ENCODE data around the gene MYH10. TPM values are rescaled to one million over a fixed set of nuclear protein-coding genes. Genes with fewer than 3 reads are reported as not detected.

MYH10 gene
- polyA plus RNA-seq, 1 donor from 2014 or later: 61.1 TPM

DNA sequence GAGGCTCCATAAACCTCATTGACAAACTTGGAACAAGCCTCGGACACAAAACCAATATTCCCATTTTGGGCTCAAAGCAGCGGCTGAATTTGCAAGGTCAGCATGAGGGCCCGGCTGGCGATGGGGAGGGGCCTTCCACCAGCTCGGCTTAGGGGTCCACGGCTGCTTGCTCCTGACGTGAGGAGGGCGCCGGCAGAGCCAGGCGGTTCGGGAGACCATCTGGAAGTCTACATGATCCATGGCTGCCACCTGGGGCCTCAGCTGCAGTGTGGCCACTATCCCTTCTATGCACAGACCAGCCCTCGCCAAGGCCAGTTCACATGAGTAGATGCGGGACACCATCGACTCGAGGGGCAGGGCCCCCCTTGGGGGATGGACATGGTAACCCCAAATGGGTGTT is 155.7 kb downstream of the MYH10 start:
- TF ChIP-seq EZH2 (IDR thresholded peaks at IDR 0.05; ENCODE audit: borderline replicate concordance, insufficient read depth, low read length, poor library complexity, severe bottlenecking): no peak
- TF ChIP-seq, protein P1, sequence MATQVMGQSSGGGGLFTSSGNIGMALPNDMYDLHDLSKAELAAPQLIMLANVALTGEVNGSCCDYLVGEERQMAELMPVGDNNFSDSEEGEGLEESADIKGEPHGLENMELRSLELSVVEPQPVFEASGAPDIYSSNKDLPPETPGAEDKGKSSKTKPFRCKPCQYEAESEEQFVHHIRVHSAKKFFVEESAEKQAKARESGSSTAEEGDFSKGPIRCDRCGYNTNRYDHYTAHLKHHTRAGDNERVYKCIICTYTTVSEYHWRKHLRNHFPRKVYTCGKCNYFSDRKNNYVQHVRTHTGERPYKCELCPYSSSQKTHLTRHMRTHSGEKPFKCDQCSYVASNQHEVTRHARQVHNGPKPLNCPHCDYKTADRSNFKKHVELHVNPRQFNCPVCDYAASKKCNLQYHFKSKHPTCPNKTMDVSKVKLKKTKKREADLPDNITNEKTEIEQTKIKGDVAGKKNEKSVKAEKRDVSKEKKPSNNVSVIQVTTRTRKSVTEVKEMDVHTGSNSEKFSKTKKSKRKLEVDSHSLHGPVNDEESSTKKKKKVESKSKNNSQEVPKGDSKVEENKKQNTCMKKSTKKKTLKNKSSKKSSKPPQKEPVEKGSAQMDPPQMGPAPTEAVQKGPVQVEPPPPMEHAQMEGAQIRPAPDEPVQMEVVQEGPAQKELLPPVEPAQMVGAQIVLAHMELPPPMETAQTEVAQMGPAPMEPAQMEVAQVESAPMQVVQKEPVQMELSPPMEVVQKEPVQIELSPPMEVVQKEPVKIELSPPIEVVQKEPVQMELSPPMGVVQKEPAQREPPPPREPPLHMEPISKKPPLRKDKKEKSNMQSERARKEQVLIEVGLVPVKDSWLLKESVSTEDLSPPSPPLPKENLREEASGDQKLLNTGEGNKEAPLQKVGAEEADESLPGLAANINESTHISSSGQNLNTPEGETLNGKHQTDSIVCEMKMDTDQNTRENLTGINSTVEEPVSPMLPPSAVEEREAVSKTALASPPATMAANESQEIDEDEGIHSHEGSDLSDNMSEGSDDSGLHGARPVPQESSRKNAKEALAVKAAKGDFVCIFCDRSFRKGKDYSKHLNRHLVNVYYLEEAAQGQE (IDR thresholded peaks at IDR 0.05; ENCODE audit: borderline replicate concordance): no peak
- no peak for TF ChIP-seq TAF1 (IDR thresholded peaks at IDR 0.05; ENCODE audit: low read depth)
- TF ChIP-seq, protein P2, sequence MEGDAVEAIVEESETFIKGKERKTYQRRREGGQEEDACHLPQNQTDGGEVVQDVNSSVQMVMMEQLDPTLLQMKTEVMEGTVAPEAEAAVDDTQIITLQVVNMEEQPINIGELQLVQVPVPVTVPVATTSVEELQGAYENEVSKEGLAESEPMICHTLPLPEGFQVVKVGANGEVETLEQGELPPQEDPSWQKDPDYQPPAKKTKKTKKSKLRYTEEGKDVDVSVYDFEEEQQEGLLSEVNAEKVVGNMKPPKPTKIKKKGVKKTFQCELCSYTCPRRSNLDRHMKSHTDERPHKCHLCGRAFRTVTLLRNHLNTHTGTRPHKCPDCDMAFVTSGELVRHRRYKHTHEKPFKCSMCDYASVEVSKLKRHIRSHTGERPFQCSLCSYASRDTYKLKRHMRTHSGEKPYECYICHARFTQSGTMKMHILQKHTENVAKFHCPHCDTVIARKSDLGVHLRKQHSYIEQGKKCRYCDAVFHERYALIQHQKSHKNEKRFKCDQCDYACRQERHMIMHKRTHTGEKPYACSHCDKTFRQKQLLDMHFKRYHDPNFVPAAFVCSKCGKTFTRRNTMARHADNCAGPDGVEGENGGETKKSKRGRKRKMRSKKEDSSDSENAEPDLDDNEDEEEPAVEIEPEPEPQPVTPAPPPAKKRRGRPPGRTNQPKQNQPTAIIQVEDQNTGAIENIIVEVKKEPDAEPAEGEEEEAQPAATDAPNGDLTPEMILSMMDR (IDR thresholded peaks at IDR 0.05; ENCODE audit: poor library complexity, severe bottlenecking): no peak
- TF ChIP-seq SMC3 (conservative IDR thresholded peaks at IDR 0.05; ENCODE audit: poor library complexity): no peak
- TF ChIP-seq RAD21 (conservative IDR thresholded peaks at IDR 0.05): no peak
- TF ChIP-seq MXI1 (conservative IDR thresholded peaks at IDR 0.05; ENCODE audit: poor library complexity, severe bottlenecking): no peak
- TF ChIP-seq POLR2AphosphoS5 (IDR thresholded peaks at IDR 0.05): no peak
- TF ChIP-seq EP300 (conservative IDR thresholded peaks at IDR 0.05; ENCODE audit: poor library complexity, severe bottlenecking): no peak
- H3K27me3 ChIP-seq (ENCODE audit: insufficient read depth, low read depth, low read length): no peaks in the 10 kb centered on the region
- no peaks in the 10 kb centered on the region for H3K9me2 ChIP-seq (ENCODE audit: insufficient read depth, low read length)
- no peaks in the 10 kb centered on the region for H4K20me1 ChIP-seq (ENCODE audit: insufficient read depth)
- H3F3A ChIP-seq (ENCODE audit: insufficient read depth, low read length, poor library complexity, severe bottlenecking): no peaks in the 10 kb centered on the region
- no peaks in the 10 kb centered on the region for H3K9me3 ChIP-seq (ENCODE audit: low read length)
- peaks cover 19% of the 10 kb centered on the region for H3K36me3 ChIP-seq (ENCODE audit: insufficient read depth, low read length)
- H2AFZ ChIP-seq (ENCODE audit: low read depth, low read length): no peak overlapping the region
- no peaks in the 10 kb centered on the region for H3K79me2 ChIP-seq (replicated peaks; ENCODE audit: insufficient read depth, low read length)
- no peak overlapping the region for H3K4me2 ChIP-seq (ENCODE audit: low read length)
- H3K4me3 ChIP-seq (ENCODE audit: low read length): no peak overlapping the region
- H3K9ac ChIP-seq (ENCODE audit: low read length): no peak overlapping the region
- no peak overlapping the region for H3K27ac ChIP-seq (ENCODE audit: low read length)

DNA sequence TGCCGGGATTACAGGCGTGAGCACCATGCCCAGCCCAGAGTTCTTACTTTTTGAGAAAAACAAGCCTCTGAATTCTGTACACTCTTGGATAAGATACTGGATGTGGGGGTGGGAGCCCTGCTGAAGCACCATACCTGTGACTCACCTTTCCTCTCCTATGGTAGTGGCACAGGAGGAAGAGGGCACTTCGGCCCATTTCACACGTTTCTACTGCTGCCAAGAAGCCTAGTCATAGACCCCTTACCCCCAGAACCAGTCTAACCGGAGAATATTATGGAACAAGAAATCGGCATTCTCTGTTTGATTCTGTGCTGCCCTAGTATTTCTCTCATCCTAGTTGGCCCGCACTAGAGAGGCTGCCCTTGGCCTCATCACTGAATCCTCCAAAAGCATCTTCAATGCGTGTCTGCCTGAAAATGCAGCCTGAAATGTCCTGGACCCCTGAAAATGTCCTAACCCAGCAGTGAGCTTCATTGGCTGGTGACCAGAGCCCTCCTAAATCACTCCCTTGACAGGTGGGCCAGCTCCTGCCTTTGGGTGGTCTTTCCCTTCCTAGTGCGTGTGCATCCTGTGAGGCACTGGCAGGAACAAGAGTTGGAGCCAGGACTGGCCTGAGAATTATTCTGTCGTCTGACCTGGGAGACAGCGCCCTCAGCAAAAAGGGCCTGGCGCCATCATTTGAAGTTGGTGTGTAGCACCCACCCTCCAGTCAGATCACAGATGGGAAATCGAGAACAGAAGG is 156.9 kb downstream of the MYH10 start:
- TF ChIP-seq, protein P2 (IDR thresholded peaks at IDR 0.05; ENCODE audit: poor library complexity, severe bottlenecking): no peak
- TF ChIP-seq MXI1 (conservative IDR thresholded peaks at IDR 0.05; ENCODE audit: poor library complexity, severe bottlenecking): no peak
- TF ChIP-seq EP300 (conservative IDR thresholded peaks at IDR 0.05; ENCODE audit: poor library complexity, severe bottlenecking): no peak
- TF ChIP-seq, protein P1 (IDR thresholded peaks at IDR 0.05; ENCODE audit: borderline replicate concordance): no peak
- TF ChIP-seq TAF1 (IDR thresholded peaks at IDR 0.05; ENCODE audit: low read depth): no peak
- no peak for TF ChIP-seq POLR2AphosphoS5 (IDR thresholded peaks at IDR 0.05)
- no peak for TF ChIP-seq EZH2 (IDR thresholded peaks at IDR 0.05; ENCODE audit: borderline replicate concordance, insufficient read depth, low read length, poor library complexity, severe bottlenecking)
- Histone ChIP-seq H3K27ac (ENCODE audit: low read length) (no peak overlapping the region), H3K79me2 (replicated peaks; ENCODE audit: insufficient read depth, low read length) (no peaks in the 10 kb centered on the region), H3K4me3 (ENCODE audit: low read length) (no peak overlapping the region), H4K20me1 (ENCODE audit: insufficient read depth) (no peaks in the 10 kb centered on the region), H3F3A (ENCODE audit: insufficient read depth, low read length, poor library complexity, severe bottlenecking) (no peaks in the 10 kb centered on the region), H3K36me3 (ENCODE audit: insufficient read depth, low read length) (peaks cover 19% of the 10 kb centered on the region), H3K4me2 (ENCODE audit: low read length) (no peak overlapping the region), H3K9ac (ENCODE audit: low read length) (no peak overlapping the region), H3K9me3 (ENCODE audit: low read length) (no peaks in the 10 kb centered on the region), H3K9me2 (ENCODE audit: insufficient read depth, low read length) (no peaks in the 10 kb centered on the region), H2AFZ (ENCODE audit: low read depth, low read length) (no peak overlapping the region), H3K27me3 (ENCODE audit: insufficient read depth, low read depth, low read length) (no peaks in the 10 kb centered on the region)

Measured in neural cell (in vitro differentiated cells).